COR-L47 (cell line): ENCODE measurements around the gene RIMBP2.
A peak's percentile ranks its signal among the peaks of the same experiment; 100 is the strongest.

Source experiments
- DNase-seq: peaks from one replicate; lab custom pipeline; 2025; lab: John Stamatoyannopoulos, UW

RIMBP2 gene

GRCh38 chr12:130357729-130358330, 358.3 kb downstream of the RIMBP2 start:
- DNase-seq, result no peak

DNA sequence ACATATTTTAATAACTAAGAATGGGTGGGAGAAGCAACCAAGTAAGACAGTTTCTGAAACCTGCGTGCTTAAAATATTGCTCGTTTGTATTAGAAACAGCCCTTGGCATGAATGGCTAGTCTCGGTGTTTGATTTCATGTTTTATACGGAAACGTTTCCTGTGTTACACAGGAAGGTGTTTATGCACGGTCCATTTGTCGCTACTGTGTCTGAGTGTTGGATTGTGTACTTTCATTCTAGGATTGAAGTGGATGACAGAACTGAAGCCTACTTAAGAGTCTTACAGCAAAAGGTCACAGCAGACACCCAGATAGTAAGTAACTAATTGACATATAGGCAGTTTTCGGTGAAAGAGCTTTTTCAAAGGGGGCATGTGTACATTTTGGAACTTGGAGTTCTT, 358.9 kb downstream of the RIMBP2 start:
- no peak for DNase-seq

- DNase-seq, result no peak
Measured at GRCh38 chr12:130356222-130356621, 359.9 kb downstream of the RIMBP2 start.

DNA sequence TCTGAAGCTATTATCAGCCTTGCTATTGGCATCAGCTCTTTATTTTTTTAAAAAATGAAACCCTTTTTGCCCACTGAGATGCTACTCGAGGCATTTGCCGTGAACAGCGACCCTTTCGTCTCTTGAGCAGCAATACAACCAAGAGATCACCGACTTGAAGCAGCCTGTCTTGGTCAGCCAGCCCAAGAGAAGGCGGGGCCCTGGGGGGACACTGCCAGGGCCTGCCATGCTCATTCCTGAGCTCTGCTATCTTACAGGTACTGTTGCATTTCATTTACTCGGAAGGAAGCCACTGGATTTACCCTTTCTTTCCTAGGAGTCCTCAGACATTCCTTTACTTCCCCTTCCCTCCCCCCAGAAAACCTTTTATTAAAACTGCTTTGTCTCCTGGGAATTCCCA, 361.7 kb downstream of the RIMBP2 start:
- no peak for DNase-seq

GRCh38 chr12:130353081-130353480, 363.0 kb downstream of the RIMBP2 start:
- DNase-seq, result no peak

DNA sequence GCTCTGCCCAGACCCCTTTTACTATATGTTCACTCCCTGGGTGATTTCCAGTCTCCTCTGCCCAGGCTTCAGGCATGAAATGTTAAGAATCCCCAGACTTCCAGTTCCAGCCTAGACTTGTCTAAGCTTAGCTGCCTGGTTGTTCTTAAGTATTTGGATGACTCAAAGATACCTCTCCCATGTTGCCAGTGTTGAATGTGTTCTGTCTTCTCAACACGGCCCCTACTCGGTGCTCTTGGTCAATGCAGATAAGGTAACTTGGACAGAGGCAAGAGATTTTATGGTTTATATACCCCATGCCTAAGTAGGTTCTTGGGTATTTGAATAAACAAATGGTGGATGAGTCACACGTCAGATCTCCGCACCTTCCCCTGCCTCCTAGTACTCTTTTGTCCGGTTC, 364.8 kb downstream of the RIMBP2 start:
- no peak for DNase-seq

- DNase-seq, result no peak
Measured at GRCh38 chr12:130350715-130351114, 365.4 kb downstream of the RIMBP2 start.

DNA sequence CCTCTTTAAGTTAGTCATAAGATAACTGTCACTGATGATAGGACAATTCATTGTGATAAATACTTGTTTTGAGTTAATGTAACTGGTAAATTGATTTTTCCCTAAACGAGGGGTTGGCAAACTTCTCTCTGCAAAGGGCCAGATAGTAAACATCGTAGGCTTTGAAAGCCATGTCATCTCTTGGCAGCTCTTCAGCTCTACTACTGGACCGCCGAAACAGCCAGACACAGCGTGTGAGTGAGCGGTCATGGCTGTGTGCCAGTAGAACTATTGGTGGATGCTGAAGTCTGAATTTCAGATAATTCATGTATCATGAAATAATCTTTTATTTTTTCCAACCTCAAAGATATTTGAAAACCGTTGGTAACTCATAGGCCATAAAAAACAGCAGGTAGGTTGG, 368.5 kb downstream of the RIMBP2 start:
- DNase-seq, result peak; percentile 5
